Activated T-cell treated with anti-CD3 and anti-CD28 coated beads, Interleukin-2, amount 50 U/mL, for 48 hours (primary cell): ENCODE measurements around the gene PTPRG.

Experiments
- DNase-seq, 2 experiments: peaks; one replicate each; pipeline ENCODE4 v3.0.0-alpha.2; 2020

PTPRG gene

GRCh38 chr3:62142331-62143085 lies 581.1 kb downstream of the PTPRG start:
- DNase-seq, result no peak

DNA sequence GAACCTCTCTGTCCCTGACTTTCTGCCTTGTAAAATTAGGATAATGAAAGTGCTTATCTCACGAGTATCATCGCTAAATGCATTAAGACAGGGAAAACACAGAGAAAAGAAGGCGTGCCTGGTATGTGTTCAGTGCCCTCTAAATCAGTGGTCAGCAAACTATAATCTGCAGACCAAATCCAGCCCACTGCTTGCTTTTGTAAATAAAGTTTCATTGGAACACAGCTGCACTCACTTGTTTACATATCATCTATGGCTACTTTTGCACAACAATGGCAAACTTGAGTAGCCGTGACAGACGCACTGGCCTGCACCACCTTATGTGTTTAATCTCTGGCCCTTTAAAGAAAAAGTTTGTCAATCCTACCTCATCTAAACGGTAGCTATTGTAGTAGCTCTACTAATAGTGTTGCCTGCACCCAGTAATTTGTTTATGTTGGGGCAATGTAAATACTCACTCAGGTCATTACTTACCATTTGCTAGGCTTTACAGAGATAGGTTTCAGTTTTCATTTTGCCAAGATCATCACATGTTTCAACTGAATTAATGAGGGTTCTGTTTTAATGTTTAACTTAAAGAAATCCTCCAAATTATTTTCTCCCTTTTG lies 582.6 kb downstream of the PTPRG start:
- no peak for DNase-seq

DNA sequence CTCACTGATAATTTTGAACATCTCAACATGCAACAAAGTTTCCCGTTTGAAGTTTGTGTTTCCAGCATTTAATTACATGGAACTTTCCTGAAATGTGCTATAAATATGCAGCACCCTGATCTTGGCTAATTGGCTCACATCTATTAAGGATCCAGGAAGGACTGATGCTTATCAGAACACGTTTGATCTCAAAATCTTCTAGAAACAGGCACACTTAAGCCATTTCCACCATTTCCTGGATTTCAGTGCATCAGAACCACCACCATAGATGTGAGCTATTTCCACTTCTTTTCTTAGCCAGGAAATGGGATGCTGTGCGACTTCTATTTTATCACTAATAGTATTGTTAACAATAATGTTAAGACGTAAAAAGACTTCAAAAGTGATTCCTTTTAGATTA lies 583.1 kb downstream of the PTPRG start:
- no peak for DNase-seq

- DNase-seq, result no peak
These were observed 583.9 kb downstream of the PTPRG start for GRCh38 chr3:62145086-62145757.

- no peak for DNase-seq
These were observed 588.2 kb downstream of the PTPRG start for GRCh38 chr3:62149539-62149938.

GRCh38 chr3:62149962-62150361 lies 588.6 kb downstream of the PTPRG start:
- no peak for DNase-seq

DNA sequence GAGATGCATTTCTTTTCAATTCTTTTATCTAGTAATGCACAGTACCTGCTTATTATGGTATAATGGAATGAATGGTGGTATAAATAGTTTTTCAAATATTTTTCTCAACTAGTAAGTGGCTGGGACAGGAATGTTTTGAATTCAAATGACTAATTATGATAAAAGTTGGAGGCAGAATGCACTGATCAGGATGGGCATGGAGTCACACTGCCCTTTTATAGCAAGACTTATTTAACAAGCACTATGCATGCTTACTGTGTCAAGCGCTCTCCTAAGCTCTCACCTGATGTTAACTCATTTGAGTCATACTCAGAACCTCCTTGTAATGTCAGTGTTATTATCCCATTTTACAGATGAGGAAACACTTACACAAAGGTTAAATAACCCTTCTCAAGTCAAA lies 590.2 kb downstream of the PTPRG start:
- no peak for DNase-seq

DNA sequence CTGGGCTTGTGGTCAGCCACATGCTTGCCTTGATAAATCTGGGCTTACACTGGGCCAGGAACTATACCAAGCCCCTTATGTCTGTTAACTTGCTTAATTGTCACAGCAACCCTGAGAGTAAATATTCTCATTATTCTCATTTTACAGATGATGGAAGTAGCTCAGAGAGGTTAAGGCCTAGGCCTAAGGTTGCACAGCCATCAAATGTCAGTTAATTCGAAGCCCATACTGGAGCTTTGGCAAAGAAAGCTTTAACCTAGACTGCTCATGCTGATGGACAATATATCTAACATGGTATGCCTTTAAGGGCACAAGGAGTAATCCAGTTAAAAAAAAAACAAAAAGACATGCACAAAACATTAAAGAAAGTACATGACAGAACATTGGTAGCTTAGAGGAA lies 591.9 kb downstream of the PTPRG start:
- no peak for DNase-seq

- no peak for DNase-seq
These were observed 593.2 kb downstream of the PTPRG start for GRCh38 chr3:62154457-62155148.

DNA sequence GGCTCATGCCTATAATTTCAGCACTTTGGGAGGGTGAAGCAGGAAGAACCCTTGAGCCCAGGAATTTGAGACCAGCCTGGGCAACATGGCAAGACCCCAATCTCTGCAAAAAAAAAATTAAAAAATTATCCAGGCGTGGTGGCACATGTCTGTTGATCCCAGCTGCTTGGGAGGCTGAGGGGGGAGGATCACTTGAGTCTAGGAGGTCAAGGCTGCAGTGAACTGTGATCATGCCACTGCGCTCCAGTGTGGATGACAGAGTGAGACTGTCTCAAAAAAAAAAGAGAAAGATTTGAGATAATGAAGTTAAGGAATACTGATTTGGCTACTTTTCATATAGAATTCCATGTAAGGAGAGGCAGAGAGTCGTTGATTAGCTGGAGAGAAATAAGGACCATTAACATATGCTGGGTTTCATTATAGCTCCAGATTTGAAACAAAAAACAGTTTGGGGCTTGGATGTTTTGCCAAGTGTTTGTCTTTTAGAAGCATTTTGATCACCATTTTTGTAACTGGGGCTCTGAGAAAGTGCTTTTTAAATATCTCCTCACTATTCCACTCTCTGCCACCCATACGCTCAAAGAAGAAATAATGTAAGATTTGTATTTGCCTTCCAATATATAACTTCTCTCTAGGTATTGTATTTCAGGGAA lies 597.8 kb downstream of the PTPRG start:
- no peak for DNase-seq

DNA sequence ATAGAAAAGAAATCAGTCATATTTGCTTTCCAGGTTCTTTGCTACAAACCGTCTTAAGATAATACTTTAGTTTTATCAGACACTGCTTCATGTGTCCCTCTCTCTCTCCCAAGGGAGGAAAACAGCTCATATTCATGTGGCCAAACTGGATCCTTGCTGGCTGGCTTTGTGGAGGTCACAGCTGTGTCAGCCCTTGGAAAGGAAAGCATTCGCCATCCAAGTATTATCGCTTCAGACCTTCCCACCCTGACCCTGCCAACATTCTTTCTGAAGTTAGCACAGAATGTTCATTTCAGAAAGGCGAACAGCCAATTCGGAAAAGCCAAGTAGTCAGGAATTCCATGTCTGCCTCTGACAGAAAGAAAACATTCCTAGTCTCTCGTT lies 598.3 kb downstream of the PTPRG start:
- DNase-seq, result no peak

DNA sequence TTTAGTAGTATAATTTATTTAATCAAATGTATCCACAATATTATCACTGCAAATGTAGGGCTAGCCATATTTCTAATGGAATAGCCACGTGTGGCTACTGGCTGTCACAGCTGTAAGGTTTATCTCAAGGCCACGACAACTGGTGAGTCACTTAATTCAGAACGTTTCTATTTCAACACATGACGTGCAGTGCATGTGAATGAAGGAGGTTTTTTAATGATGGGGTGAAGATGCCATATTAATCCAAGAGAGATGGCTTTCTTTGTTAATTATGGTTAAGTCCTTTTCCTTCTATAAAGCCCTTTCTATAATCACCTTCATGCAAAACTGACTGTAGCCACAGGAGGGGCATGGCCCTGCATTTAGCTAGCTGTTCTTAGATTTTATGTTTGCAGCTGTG lies 600.0 kb downstream of the PTPRG start:
- DNase-seq, result no peak

GRCh38 chr3:62164196-62164595 lies 602.8 kb downstream of the PTPRG start:
- no peak for DNase-seq

- no peak for DNase-seq
These were observed 603.4 kb downstream of the PTPRG start for GRCh38 chr3:62164746-62165145.

GRCh38 chr3:62167566-62168262 lies 606.3 kb downstream of the PTPRG start:
- no peak for DNase-seq

- DNase-seq, result no peak
These were observed 607.0 kb downstream of the PTPRG start for GRCh38 chr3:62168356-62168755.

- DNase-seq, result no peak
These were observed 608.7 kb downstream of the PTPRG start for GRCh38 chr3:62169906-62170660.

- no peak for DNase-seq
These were observed 610.4 kb downstream of the PTPRG start for GRCh38 chr3:62171789-62172188.

DNA sequence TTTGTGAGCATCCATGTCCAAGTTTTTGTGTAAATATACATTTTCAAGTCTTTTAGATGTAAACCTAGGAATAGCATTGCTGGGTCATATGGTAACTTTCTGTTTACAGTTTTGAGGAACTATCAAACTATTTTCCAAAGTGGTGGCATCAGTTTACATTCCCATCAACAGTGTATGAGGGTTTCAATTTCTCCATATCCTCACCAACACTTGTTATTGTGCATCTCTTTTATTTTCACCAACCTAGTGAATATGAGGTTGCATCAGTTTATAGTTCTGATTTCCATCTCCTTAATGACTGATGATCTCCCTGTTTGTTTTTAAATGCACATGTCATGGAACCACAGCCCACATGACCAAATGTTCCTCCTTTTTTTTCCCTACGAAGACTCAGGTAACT lies 610.8 kb downstream of the PTPRG start:
- no peak for DNase-seq

DNA sequence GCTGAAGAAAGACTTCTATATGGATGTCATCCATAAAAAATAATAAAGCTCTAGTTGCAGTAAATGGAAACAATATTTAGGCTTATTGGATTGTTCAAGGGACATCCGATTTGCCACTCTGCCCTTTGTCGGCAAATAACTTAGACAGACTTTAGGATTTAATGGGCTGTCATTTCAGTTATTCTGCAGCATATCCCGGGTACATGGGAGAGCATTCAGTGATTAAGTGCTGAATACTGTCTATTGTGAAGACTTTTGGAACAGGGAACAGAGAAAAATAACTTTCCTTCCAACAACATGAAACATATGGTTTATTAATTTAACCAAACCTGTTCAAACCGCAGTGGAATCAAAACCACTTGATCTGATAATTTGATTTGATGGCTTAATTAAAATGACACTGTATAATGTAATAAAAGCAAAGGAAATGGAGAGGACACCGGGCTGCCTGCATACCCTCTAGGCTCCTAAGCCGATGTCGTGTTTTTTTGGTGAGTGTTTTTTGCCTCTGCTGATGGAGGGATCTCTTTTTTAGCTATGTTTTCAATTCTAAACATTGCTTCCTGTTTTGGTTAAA lies 612.7 kb downstream of the PTPRG start:
- no peak for DNase-seq

GRCh38 chr3:62175161-62175560 lies 613.8 kb downstream of the PTPRG start:
- DNase-seq, result no peak
